HG03558 (cell line): ENCODE results near the gene RIPPLY1.

Experiments used
- ATAC-seq: cut with Tn5 transposase; IDR thresholded peaks from one replicate; pipeline ENCODE4 v1.9.1; 2021; ENCODE audit warnings: moderate number of reproducible peaks; ENCODE audit not compliant: unreplicated experiment; ENCODE audit errors: extremely low read depth

Gene RIPPLY1

GRCh38 chrX:106903291-106903824 lies at the start of gene RIPPLY1:
Gene RIPPLY1, minus strand, starts transcription at chrX:106903341. Its CDS starts 54 bp downstream, at chrX:106903287.
- ATAC-seq = no peak

- no peak for ATAC-seq
Observed at GRCh38 chrX:106952538-106952937, 49.4 kb upstream of the RIPPLY1 start.

GRCh38 chrX:106952089-106952488 lies 48.9 kb upstream of the RIPPLY1 start:
- ATAC-seq = no peak

GRCh38 chrX:106951230-106951629 lies 48.1 kb upstream of the RIPPLY1 start:
- no peak for ATAC-seq

DNA sequence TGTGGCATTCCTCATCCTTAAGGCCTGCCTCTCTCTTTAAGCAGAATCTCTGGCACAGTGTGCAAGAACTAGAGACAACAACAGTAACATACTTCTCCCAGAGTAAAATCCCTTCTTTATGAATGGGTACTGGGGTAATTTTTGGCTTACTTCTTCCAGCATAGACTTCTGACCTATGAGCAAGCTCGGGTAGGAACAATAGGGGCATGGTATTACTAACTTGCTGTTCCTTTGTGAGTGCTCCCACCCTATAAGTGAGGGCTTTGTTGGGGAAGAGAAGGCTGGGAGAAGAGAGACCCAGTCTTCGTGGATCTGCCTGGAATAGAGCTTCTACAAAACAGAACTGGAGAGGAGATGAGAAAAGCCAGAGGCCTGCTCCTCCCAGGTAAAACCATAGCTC lies 47.2 kb upstream of the RIPPLY1 start:
- no peak for ATAC-seq

- ATAC-seq = no peak
Observed at GRCh38 chrX:106949366-106949765, 46.2 kb upstream of the RIPPLY1 start.

- no peak for ATAC-seq
Observed at GRCh38 chrX:106948641-106949040, 45.5 kb upstream of the RIPPLY1 start.

GRCh38 chrX:106946464-106946863 lies 43.3 kb upstream of the RIPPLY1 start:
- no peak for ATAC-seq

- ATAC-seq = no peak
Observed at GRCh38 chrX:106940068-106940467, 36.9 kb upstream of the RIPPLY1 start.

DNA sequence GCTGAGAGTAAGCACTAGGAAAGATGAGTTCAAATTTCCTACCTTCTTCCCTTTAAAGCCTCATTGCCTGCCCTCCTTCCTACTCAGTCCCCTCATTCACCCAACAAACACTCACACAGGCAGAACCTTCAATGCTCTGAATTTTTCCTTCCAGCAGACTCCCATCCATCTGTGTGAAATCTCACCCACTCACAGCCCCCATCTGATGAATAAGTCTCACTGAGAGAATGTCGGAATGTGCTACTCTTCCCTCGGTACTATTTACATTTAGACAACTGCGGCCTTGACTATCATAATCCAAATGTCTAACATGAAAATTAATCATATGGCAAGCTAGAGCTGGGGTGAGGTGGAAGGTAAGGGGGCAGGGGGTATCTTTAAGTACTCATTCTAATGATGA lies 36.4 kb upstream of the RIPPLY1 start:
- ATAC-seq = no peak

- no peak for ATAC-seq
Observed at GRCh38 chrX:106936246-106936645, 33.1 kb upstream of the RIPPLY1 start.

- ATAC-seq = no peak
Observed at GRCh38 chrX:106935175-106935574, 32.0 kb upstream of the RIPPLY1 start.

DNA sequence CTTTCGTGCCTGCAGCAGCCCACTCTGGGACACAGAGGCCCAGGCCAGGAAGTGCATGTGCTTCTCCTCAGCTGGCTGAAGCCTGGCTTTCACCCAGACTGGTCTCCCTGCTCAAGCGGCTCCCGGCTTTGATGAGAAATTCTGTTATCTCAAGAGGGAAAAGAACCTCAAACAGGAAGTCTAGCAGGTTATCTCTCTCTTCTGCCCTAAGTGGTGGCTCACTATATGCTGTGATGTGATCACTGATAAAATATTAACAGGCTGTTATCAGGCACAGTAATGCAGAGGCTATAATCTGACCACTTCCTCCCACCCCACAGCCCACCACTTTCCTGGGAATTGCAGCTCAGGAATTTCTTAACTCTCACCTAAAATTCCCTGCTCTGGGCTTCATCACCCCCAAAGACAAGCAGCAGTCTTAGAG lies 30.4 kb upstream of the RIPPLY1 start:
- no peak for ATAC-seq

GRCh38 chrX:106932960-106933537 lies 29.9 kb upstream of the RIPPLY1 start:
- ATAC-seq = no peak

DNA sequence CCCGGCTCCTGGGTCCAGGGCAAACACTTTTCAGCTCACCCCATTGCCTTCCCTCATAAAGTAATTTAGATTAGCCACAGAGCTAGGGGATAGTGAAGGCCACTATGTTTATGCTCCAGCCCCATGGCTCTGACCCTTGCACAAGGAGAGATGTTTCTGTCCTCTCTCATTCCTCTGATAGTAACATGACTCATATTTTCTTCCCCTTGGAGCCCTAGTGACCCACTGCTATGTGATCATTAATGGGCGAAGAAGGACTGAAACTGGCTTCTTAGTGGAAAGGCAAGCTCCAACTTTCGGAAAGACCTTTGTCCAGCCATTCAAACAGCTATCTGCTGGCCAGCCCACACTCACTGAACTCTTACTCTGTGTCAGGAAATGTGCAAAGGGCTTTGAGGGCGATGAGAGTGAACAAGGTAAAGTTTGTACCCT lies 29.4 kb upstream of the RIPPLY1 start:
- no peak for ATAC-seq

GRCh38 chrX:106931831-106932491 lies 28.8 kb upstream of the RIPPLY1 start:
- no peak for ATAC-seq

DNA sequence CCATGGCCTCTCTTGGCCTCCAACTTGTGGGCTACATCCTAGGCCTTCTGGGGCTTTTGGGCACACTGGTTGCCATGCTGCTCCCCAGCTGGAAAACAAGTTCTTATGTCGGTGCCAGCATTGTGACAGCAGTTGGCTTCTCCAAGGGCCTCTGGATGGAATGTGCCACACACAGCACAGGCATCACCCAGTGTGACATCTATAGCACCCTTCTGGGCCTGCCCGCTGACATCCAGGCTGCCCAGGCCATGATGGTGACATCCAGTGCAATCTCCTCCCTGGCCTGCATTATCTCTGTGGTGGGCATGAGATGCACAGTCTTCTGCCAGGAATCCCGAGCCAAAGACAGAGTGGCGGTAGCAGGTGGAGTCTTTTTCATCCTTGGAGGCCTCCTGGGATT lies 25.1 kb upstream of the RIPPLY1 start:
- ATAC-seq = no peak

- no peak for ATAC-seq
Observed at GRCh38 chrX:106927700-106928099, 24.6 kb upstream of the RIPPLY1 start.

GRCh38 chrX:106927023-106927422 lies 23.9 kb upstream of the RIPPLY1 start:
- ATAC-seq = no peak

DNA sequence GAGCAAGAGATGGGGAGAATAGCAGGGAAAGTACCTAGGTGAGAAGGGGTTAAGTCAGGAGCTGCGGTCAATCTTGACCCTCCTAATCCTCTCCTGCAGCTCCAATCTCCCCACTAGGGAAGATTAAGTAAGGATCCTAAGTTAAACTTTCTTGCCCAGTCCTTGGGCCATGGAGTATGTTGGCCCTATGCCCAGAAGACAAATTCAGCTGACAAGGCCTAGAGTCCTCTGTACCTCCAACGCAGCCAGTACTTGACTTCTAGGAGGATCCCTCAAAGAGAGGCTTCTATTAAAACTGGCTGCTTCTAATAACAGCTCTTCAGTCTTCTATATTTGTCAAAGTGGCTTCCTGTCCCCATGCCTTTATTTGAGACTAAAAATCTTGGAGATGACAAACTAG lies 18.5 kb upstream of the RIPPLY1 start:
- ATAC-seq = no peak

GRCh38 chrX:106919932-106920452 lies 16.9 kb upstream of the RIPPLY1 start, which contains the start of gene CLDN2:
Gene CLDN2, plus strand, starts transcription at chrX:106920402. Its CDS starts 7,827 bp downstream, at chrX:106928229.
- ATAC-seq = no peak
